CD4-positive, alpha-beta T cell (primary cell): ENCODE data around the gene ACER2. TPM values are rescaled to one million over a fixed set of nuclear protein-coding genes. Genes with fewer than 3 reads are reported as not detected.

ENCODE experiments used
- ATAC-seq: fragments of 200-7000 bp; cut with Tn5 transposase; one replicate; pipeline ENCODE4 v1.10.0; 2022; ENCODE audit warnings: mild to moderate bottlenecking; ENCODE audit not compliant: poor library complexity
- CTCF ChIA-PET: fragments of 350-600 bp; sonication (Branson Sonifier 250); formaldehyde crosslinking; loops from one replicate; lab custom pipeline; 2021; ENCODE audit warnings: antibody characterized with exemption, inconsistent platforms; lab: Charles Lee
- POLR2A ChIA-PET: fragments of 350-600 bp; sonication (Branson Sonifier 250); formaldehyde crosslinking; loops from one replicate; lab custom pipeline; 2021; ENCODE audit warnings: antibody characterized with exemption, inconsistent platforms; lab: Charles Lee
- DNase-seq, 14 experiments: peaks; one replicate each; pipeline ENCODE4 v3.0.0-alpha.2; 2013 to 2020; ENCODE audit warnings: mixed read lengths in 2 of 14
- H3K27ac ChIP-seq, 2 donors: one replicate each; pipeline versions ENCODE4 v1.5.1 to v1.7.0; 2013; ENCODE audit warnings: low read length in 2 of 2, low read depth in 1 of 2, mild to moderate bottlenecking in 1 of 2
- H3K27me3 ChIP-seq, 2 experiments: 1 replicate in 1 of 2; 2 replicates in 1 of 2; pipeline versions ENCODE4 v1.6.1 to v1.7.0; 2013; ENCODE audit warnings: low read length in 2 of 2, control low read depth in 1 of 2, mild to moderate bottlenecking in 1 of 2, moderate library complexity in 1 of 2; ENCODE audit not compliant: insufficient read depth in 2 of 2, control insufficient read depth in 1 of 2
- H3K36me3 ChIP-seq: one replicate; pipeline ENCODE4 v1.6.1; 2013; ENCODE audit warnings: low read length, control low read depth; ENCODE audit not compliant: insufficient read depth
- H3K4me1 ChIP-seq: one replicate; pipeline ENCODE4 v1.6.1; 2013; ENCODE audit warnings: low read length, control low read depth; ENCODE audit not compliant: insufficient read depth
- H3K4me3 ChIP-seq: one replicate; pipeline ENCODE4 v1.5.1; 2013; ENCODE audit warnings: mild to moderate bottlenecking, low read length, moderate library complexity
- H3K9me3 ChIP-seq, 2 experiments: 1 replicate in 1 of 2; 2 replicates in 1 of 2; pipeline versions ENCODE4 v1.6.1 to v1.7.0; 2013; ENCODE audit warnings: low read length in 2 of 2, mild to moderate bottlenecking in 2 of 2, control low read depth in 1 of 2, moderate library complexity in 1 of 2; ENCODE audit not compliant: control insufficient read depth in 1 of 2, insufficient read depth in 1 of 2
- H3K27ac Mint-ChIP-seq: one replicate; pipeline ENCODE4 v1.8.0; 2020; ENCODE audit warnings: mixed read lengths
- H3K27me3 Mint-ChIP-seq: one replicate; pipeline ENCODE4 v1.8.0; 2021; ENCODE audit warnings: mixed read lengths
- H3K36me3 Mint-ChIP-seq: one replicate; pipeline ENCODE4 v1.8.0; 2021; ENCODE audit warnings: low read depth, mixed read lengths
- H3K4me1 Mint-ChIP-seq: one replicate; pipeline ENCODE4 v1.8.0; 2021; ENCODE audit warnings: low read depth, mixed read lengths
- H3K4me3 Mint-ChIP-seq: one replicate; pipeline ENCODE4 v1.8.0; 2020; ENCODE audit warnings: mild to moderate bottlenecking, mixed read lengths
- H3K9me3 Mint-ChIP-seq: one replicate; pipeline ENCODE4 v1.8.0; 2020; ENCODE audit warnings: mixed read lengths
- CTCF ChIP-seq: fragments of 200-600 bp; IDR thresholded peaks from one replicate; pipeline ENCODE4 v1.8.0; 2022; ENCODE audit warnings: antibody characterized with exemption, mild to moderate bottlenecking
- intact Hi-C, 2 experiments: fragments of 100-400 bp; cut with DNase I in 1 of 2; cut with micrococcal nuclease in 1 of 2; formaldehyde crosslinking; loops; one replicate each; pipeline versions ENCODE4 v1.15.1 to v1.9.0; 2023 to 2025; cut with DNase I, micrococcal nuclease
- total RNA-seq, 174 experiments: library from RNA in 2 of 174; stranded (reverse) in 2 of 174; gene quantifications; one replicate each; pipeline ENCODE4 v1.2.3 and lab custom pipeline; 2021 to 2026

ACER2 gene
- total RNA-seq, 2 experiments from 2014 or later = 1.2 to 1.4 TPM

- no peaks in the 10 kb centered on the region for H3K36me3 ChIP-seq
- DNase-seq = peak in 5 of 14 experiments; percentile 8 to 40 (median 27)
- no peak overlapping the region for H3K27ac ChIP-seq
- H3K9me3 ChIP-seq = no peaks in the 10 kb centered on the region
- no peaks in the 10 kb centered on the region for H3K27me3 Mint-ChIP-seq
- peaks cover 27% of the 10 kb centered on the region for H3K4me1 ChIP-seq
- no peak for ATAC-seq
- POLR2A ChIA-PET = interaction anchor here (1.2 to 3.4 kb wide), 2 partner anchors 30 to 56 kb away, joined by 3 to 32 read pairs; partner anchors contain the start of gene RPS6
- peak overlapping the region; percentile 95 for H3K4me3 Mint-ChIP-seq
- peaks cover 27% of the 10 kb centered on the region for H3K4me1 Mint-ChIP-seq
- peak overlapping the region; percentile 78 for H3K27ac Mint-ChIP-seq
- no peaks in the 10 kb centered on the region for H3K27me3 ChIP-seq
- peak overlapping the region; percentile 82 for H3K4me3 ChIP-seq
- CTCF ChIA-PET = interaction anchor here (1.1 to 1.3 kb wide), 3 partner anchors 11 to 360 kb away, joined by 3 read pairs; partner anchors contain the start of gene RRAGA
- H3K36me3 Mint-ChIP-seq = no peaks in the 10 kb centered on the region
- no peak for TF ChIP-seq CTCF
- H3K9me3 Mint-ChIP-seq = no peaks in the 10 kb centered on the region
- intact Hi-C loops = no loop called here
Observed at GRCh38 chr9:19409401-19410194, 789 bp downstream of the ACER2 start.

- no peak for ATAC-seq
- POLR2A ChIA-PET = interaction anchor here (3.4 kb wide), 1 partner anchor 31 kb away, joined by 32 read pairs; the partner anchor contains the start of gene RPS6
- Histone ChIP-seq H3K4me1 (peaks cover 27% of the 10 kb centered on the region), H3K36me3 (no peaks in the 10 kb centered on the region), H3K27me3 (no peaks in the 10 kb centered on the region), H3K27ac (no peak overlapping the region), H3K9me3 (no peaks in the 10 kb centered on the region), H3K4me3 (no peak overlapping the region)
- CTCF ChIA-PET = interaction anchor here (1.3 kb wide), 1 partner anchor 55 kb away, joined by 3 read pairs; no protein-coding TSS in a partner anchor
- intact Hi-C loops = no loop called here
- no peaks in the 10 kb centered on the region for H3K9me3 Mint-ChIP-seq
- DNase-seq = no peak
- H3K27me3 Mint-ChIP-seq = no peaks in the 10 kb centered on the region
- peak overlapping the region; percentile 95 for H3K4me3 Mint-ChIP-seq
- H3K27ac Mint-ChIP-seq = peak overlapping the region; percentile 78
- H3K4me1 Mint-ChIP-seq = peaks cover 27% of the 10 kb centered on the region
- peaks cover 4% of the 10 kb centered on the region for H3K36me3 Mint-ChIP-seq
- TF ChIP-seq CTCF = no peak
Observed at GRCh38 chr9:19410195-19410503, 1.3 kb downstream of the ACER2 start.

GRCh38 chr9:19410594-19410993, 1.8 kb downstream of the ACER2 start:
- Histone ChIP-seq H3K4me3 (no peak overlapping the region), H3K4me1 (peaks cover 27% of the 10 kb centered on the region), H3K27ac (no peak overlapping the region), H3K36me3 (no peaks in the 10 kb centered on the region), H3K27me3 (no peaks in the 10 kb centered on the region), H3K9me3 (no peaks in the 10 kb centered on the region)
- no peak for ATAC-seq
- POLR2A ChIA-PET = interaction anchor here (3.4 kb wide), 1 partner anchor 31 kb away, joined by 32 read pairs; the partner anchor contains the start of gene RPS6
- H3K9me3 Mint-ChIP-seq = no peaks in the 10 kb centered on the region
- CTCF ChIA-PET = interaction anchor here (1.3 kb wide), 1 partner anchor 54 kb away, joined by 3 read pairs; no protein-coding TSS in a partner anchor
- H3K4me3 Mint-ChIP-seq = peak overlapping the region; percentile 95
- intact Hi-C loops = no loop called here
- no peak overlapping the region for H3K27ac Mint-ChIP-seq
- no peak for DNase-seq
- H3K4me1 Mint-ChIP-seq = peaks cover 27% of the 10 kb centered on the region
- H3K36me3 Mint-ChIP-seq = peaks cover 4% of the 10 kb centered on the region
- TF ChIP-seq CTCF = no peak
- no peaks in the 10 kb centered on the region for H3K27me3 Mint-ChIP-seq
